ENCODE data around the gene KRT32. TPM values are rescaled to one million over a fixed set of nuclear protein-coding genes. Genes with fewer than 3 reads are reported as not detected.

The KRT32 gene
- total and polyA plus RNA-seq, 7 donors = not detected

DNA sequence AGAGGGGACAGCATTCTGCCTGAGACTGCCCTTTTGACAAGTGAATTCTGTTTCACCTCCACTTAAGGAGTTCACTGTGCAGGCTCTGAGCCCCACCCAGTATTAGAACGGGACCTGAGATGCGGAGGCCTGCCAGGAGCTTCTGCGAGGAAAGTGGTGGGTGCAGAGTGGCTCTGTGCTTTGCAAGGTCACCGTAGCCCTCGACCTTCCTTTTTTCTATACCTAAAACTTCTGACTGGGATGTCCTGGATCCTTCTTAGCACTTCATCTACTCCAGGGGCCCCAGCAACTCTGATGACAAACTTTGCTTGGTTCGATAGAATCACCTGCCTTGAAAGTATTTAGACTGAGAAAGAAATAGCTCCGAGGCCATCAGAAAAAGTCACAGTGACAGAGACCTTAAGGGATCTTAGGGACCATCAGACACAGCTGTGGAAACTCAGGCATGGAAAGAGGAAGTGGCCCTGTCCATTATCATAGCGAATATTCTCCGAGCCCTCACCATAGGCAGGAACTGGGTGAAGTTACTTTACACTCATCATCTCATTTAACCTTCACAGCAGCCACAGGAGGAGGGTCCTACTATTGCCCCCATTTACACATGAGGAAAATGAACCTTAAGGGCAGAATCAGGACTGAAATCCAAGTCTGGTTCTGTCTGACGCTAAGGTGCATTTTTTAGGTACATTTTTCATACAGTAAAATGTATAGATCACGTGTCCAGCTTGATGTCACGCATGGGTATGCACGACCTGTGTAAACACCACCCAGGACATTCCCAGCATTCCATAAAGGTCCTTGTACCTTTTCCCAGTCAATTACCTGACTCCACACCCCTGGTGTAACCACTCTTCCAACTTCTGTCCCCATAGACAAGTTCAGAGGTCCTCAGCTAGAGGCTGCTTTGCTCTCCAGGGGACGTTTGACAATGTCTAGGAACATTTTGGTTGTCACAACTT lies 38.9 kb upstream of the KRT32 start:
- no peaks in the 10 kb centered on the region for H3K27me3 ChIP-seq
- no peak for DNase-seq
- no peaks in the 10 kb centered on the region for H3K9me3 ChIP-seq
- no peaks in the 10 kb centered on the region for H3K36me3 ChIP-seq
- 69 to 77% methylated on average over 14 of the region's 14 CpGs for whole genome bisulfite sequencing, 2 donors
- intact Hi-C loops (cut with DNase I) = no loop called here
- peaks cover 0 to 16% (median 6%) of the 10 kb centered on the region in 4 donors for H3K4me1 ChIP-seq
- no peak for TF ChIP-seq POLR2A (IDR thresholded peaks at IDR 0.05)
- TF ChIP-seq, protein P1, sequence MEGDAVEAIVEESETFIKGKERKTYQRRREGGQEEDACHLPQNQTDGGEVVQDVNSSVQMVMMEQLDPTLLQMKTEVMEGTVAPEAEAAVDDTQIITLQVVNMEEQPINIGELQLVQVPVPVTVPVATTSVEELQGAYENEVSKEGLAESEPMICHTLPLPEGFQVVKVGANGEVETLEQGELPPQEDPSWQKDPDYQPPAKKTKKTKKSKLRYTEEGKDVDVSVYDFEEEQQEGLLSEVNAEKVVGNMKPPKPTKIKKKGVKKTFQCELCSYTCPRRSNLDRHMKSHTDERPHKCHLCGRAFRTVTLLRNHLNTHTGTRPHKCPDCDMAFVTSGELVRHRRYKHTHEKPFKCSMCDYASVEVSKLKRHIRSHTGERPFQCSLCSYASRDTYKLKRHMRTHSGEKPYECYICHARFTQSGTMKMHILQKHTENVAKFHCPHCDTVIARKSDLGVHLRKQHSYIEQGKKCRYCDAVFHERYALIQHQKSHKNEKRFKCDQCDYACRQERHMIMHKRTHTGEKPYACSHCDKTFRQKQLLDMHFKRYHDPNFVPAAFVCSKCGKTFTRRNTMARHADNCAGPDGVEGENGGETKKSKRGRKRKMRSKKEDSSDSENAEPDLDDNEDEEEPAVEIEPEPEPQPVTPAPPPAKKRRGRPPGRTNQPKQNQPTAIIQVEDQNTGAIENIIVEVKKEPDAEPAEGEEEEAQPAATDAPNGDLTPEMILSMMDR (IDR thresholded peaks at IDR 0.05) = no peak
- TF ChIP-seq EP300 (IDR thresholded peaks at IDR 0.05) = no peak
- no peak for TF ChIP-seq POLR2AphosphoS5 (IDR thresholded peaks at IDR 0.05)
- H3K27ac ChIP-seq = no peak overlapping the region
- no peak overlapping the region for H3K4me3 ChIP-seq

DNA sequence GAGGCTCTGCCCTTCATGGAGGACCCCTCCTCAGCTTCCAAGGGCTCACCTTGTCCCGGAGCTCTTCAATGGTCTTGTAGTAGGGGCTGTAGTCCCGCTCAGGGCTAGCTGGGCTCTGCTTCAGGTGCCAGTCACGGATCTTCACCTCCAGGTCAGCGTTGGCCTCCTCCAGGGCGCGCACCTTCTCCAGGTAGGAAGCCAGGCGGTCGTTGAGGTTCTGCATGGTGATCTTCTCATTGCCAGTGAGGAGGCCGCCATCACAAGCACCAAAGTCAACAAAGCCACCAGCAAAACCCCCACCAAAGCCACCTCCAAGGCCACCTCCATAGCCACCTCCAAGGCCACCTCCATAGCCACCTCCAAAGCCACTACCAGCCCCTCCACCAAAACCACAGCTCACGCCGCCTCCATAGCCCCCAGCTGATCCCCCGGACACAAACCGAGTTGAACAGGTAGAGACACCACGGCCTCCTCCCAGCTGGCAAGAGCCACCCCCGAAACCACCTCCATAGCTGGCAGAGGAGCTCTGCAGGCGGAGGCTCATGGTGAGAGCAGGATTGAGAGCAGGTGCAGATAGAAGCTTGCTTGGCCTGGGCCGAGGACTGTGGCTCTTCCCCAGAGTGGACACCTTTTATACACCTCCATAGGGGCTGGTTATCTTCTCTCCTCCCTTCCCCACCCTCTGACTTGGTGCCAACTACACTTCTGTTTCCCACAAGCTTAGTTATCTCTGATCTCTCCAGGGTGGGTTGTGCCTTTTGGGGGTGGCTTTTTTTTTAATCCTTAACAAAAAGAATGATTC lies 38.0 kb upstream of the KRT32 start, which contains the start of gene KRT13:
TSS of gene KRT13 (minus strand) at position 606 of the 802 bp plus-strand sequence. CDS start at position 544, 62 bp downstream.
- no peak within 1 kb of the TSS for H3K4me3 ChIP-seq
- no peak for DNase-seq
- TF ChIP-seq POLR2AphosphoS5 (IDR thresholded peaks at IDR 0.05) = no peak
- TF ChIP-seq POLR2A (IDR thresholded peaks at IDR 0.05) = no peak
- no peak for TF ChIP-seq EP300 (IDR thresholded peaks at IDR 0.05)
- TF ChIP-seq, protein P1 (IDR thresholded peaks at IDR 0.05) = no peak
- H3K36me3 ChIP-seq = no peaks in the 10 kb centered on the region
- H3K27me3 ChIP-seq = no peaks in the 10 kb centered on the region
- WGBS, 2 donors = 86 to 89% methylated on average over 17 of the region's 17 CpGs
- H3K4me1 ChIP-seq = peaks cover 0 to 16% (median 6%) of the 10 kb centered on the region in 4 donors
- intact Hi-C loops (cut with DNase I) = no loop called here
- H3K9me3 ChIP-seq = no peaks in the 10 kb centered on the region
- no peak within 1 kb of the TSS for H3K27ac ChIP-seq

DNA sequence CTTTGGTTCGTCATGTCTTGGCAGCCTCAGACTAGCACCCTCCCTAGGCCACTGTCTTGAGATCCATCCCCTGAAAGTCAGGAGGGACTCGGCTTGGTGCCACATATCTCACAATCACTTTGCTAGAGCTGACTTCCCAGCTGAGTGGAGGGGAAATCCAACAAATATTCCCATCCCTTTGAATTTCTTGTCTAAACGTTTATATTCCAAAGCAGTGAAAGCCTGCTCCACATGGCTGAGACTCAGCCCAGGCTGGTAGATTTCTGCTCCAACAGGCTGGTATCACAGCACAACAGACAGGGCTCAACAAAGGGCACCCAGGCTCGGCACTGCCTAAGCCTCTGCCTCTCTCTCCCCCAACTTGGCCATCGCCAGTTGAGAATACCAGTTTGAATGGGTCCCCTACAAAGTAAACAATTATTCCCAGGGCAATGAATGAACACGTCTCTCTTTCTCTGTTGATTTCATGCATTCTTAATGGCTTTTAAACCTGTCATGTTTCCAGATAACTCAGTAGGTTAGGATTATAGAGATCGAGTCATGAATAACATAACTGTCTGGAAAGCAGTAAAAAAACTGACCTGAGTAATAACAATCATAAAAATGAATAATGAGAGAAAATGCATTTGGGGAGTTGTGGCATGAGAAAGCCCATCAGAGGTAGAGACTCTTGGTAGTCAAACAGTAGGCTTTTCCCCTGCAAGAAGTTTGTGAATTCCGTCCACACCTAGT lies 37.2 kb upstream of the KRT32 start:
- Histone ChIP-seq H3K9me3 (no peaks in the 10 kb centered on the region), H3K27ac (no peak overlapping the region), H3K4me1 (peaks cover 0 to 16% (median 6%) of the 10 kb centered on the region in 4 donors), H3K4me3 (no peak overlapping the region), H3K27me3 (no peaks in the 10 kb centered on the region), H3K36me3 (no peaks in the 10 kb centered on the region)
- WGBS, 2 donors = 62 to 67% methylated on average over 8 of the region's 8 CpGs
- intact Hi-C loops (cut with DNase I) = no loop called here
- DNase-seq = no peak
- no peak for TF ChIP-seq POLR2AphosphoS5 (IDR thresholded peaks at IDR 0.05)
- TF ChIP-seq EP300 (IDR thresholded peaks at IDR 0.05) = no peak
- TF ChIP-seq, protein P1 (IDR thresholded peaks at IDR 0.05) = no peak
- TF ChIP-seq POLR2A (IDR thresholded peaks at IDR 0.05) = no peak

DNA sequence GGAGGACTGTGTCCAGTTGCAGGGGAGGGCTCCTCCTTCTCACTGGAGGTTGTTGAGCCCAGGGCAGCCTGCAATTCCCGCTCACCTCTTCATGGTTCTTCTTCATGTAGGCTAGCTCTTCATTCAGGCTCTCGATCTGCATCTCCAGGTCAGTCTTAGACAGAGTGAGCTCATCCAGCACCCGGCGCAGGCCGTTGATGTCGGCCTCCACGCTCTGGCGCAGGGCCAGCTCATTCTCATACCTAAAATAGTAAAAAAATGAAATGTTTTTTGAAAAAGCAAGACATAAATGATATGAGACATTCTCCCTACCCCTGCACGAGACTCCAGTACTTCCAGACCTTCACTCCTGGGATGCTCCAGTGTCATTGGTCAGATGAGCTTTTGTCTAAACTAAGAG lies 36.0 kb upstream of the KRT32 start:
- Histone ChIP-seq H3K27me3 (no peaks in the 10 kb centered on the region), H3K4me1 (peaks cover 0 to 16% (median 6%) of the 10 kb centered on the region in 4 donors), H3K4me3 (no peak overlapping the region), H3K9me3 (no peaks in the 10 kb centered on the region), H3K36me3 (no peaks in the 10 kb centered on the region), H3K27ac (no peak overlapping the region)
- intact Hi-C loops (cut with DNase I) = no loop called here
- 92 to 95% methylated on average over 9 of the region's 9 CpGs for WGBS, 2 donors
- TF ChIP-seq POLR2A (IDR thresholded peaks at IDR 0.05) = no peak
- TF ChIP-seq EP300 (IDR thresholded peaks at IDR 0.05) = no peak
- TF ChIP-seq, protein P1 (IDR thresholded peaks at IDR 0.05) = no peak
- TF ChIP-seq POLR2AphosphoS5 (IDR thresholded peaks at IDR 0.05) = no peak
- no peak for DNase-seq

All from sigmoid colon (tissue), 7 donors.